GM12878 (cell line): ENCODE measurements around the gene MRPL37. TPM values are rescaled to one million over a fixed set of nuclear protein-coding genes. Genes with fewer than 3 reads are reported as not detected.

Experiments used
- ATAC-seq: fragments of 200-7000 bp; cut with Tn5 transposase; 3 replicates; pipeline ENCODE4 v1.9.1; 2020; ENCODE audit warnings: mild to moderate bottlenecking, moderate library complexity
- BruUV-seq: library from RNA; stranded (reverse); fragments of 400-500 nt; replicated peaks from 2 replicates; lab custom pipeline; 2021; lab: Mats Ljungman, UMichigan
- CTCF ChIA-PET: fragments of 300-600 bp; sonication (Branson Sonifier 250); formaldehyde crosslinking; extraction: SDS; loops from one replicate; lab custom pipeline; 2021; ENCODE audit warnings: inconsistent platforms; lab: Yijun Ruan, JAX
- POLR2A ChIA-PET: fragments of 350-600 bp; formaldehyde crosslinking; extraction: SDS; loops from one replicate; lab custom pipeline; 2021; ENCODE audit warnings: inconsistent platforms; lab: Charles Lee
- RAD21 ChIA-PET: fragments of 300-600 bp; sonication (Branson Sonifier 250); formaldehyde crosslinking; loops from one replicate; lab custom pipeline; 2023; ENCODE audit warnings: antibody characterized with exemption; ENCODE audit not compliant: unreplicated experiment; lab: Charles Lee
- SMC1A ChIA-PET: fragments of 300-600 bp; sonication (Branson Sonifier 250); formaldehyde crosslinking; loops from one replicate; lab custom pipeline; 2023; ENCODE audit not compliant: unreplicated experiment, uncharacterized antibody; lab: Charles Lee
- DNase-seq: peaks from one replicate; pipeline ENCODE4 v3.0.0-alpha.2; 2011; ENCODE audit warnings: low read depth, low spot score
- FAIRE-seq: peaks from 3 replicates; lab custom pipeline; 2011; peaks lifted over from hg19 to GRCh38; lab: Jason Lieb, UNC
- H2AFZ ChIP-seq: 2 replicates; pipeline ENCODE4 v1.6.0; 2011; ENCODE audit warnings: low read depth, low read length, control low read depth; ENCODE audit not compliant: control insufficient read depth
- H3K27ac ChIP-seq: 2 replicates; pipeline ENCODE4 v1.5.1; 2011; ENCODE audit warnings: control low read depth; ENCODE audit not compliant: control insufficient read depth, insufficient read depth
- H3K27me3 ChIP-seq, 2 experiments: replicated peaks in 1 of 2; 2 replicates each; pipeline versions ENCODE4 v1.6.0 to v1.6.1; 2011; ENCODE audit warnings: low read length in 1 of 2; ENCODE audit not compliant: control insufficient read depth in 2 of 2, insufficient read depth in 2 of 2
- H3K36me3 ChIP-seq, 2 experiments: 2 replicates each; pipeline ENCODE4 v1.5.1; 2011; ENCODE audit warnings: low read length in 1 of 2; ENCODE audit not compliant: control insufficient read depth in 2 of 2, insufficient read depth in 2 of 2
- H3K4me1 ChIP-seq: 2 replicates; pipeline ENCODE4 v1.6.1; 2011; ENCODE audit warnings: mild to moderate bottlenecking, low read length, moderate library complexity, mixed read lengths; ENCODE audit not compliant: control insufficient read depth, insufficient read depth
- H3K4me2 ChIP-seq: 2 replicates; pipeline ENCODE4 v1.6.0; 2011; ENCODE audit warnings: control low read depth; ENCODE audit not compliant: control insufficient read depth, insufficient read depth
- H3K4me3 ChIP-seq: fragments of 200-600 bp; sonication (generic); 2 replicates; pipeline ENCODE4 v1.5.1; 2016
- H3K79me2 ChIP-seq: 2 replicates; pipeline ENCODE4 v1.6.0; 2011; ENCODE audit warnings: low read length; ENCODE audit not compliant: control insufficient read depth, insufficient read depth
- H3K9ac ChIP-seq: 2 replicates; pipeline ENCODE4 v1.8.0; 2011; ENCODE audit warnings: low read length, control low read depth, mixed read lengths; ENCODE audit not compliant: control insufficient read depth, insufficient read depth
- H3K9me3 ChIP-seq: replicated peaks from 3 replicates; pipeline ENCODE4 v1.5.1; 2011; ENCODE audit warnings: mild to moderate bottlenecking, low read length; ENCODE audit not compliant: control insufficient read depth, insufficient read depth
- H4K20me1 ChIP-seq: 2 replicates; pipeline ENCODE4 v1.6.0; 2011; ENCODE audit not compliant: control insufficient read depth, insufficient read depth
- LARP7 ChIP-seq: fragments of 450-650 bp; IDR thresholded peaks from 2 replicates; pipeline ENCODE4 v1.6.1; 2017; ENCODE audit warnings: mild to moderate bottlenecking
- RFX5 ChIP-seq: IDR thresholded peaks from 2 replicates; pipeline ENCODE4 v1.6.1; 2011; ENCODE audit warnings: low read depth, low read length, improper control_type of control experiment
- ZZZ3 ChIP-seq: IDR thresholded peaks from 2 replicates; pipeline ENCODE4 v1.6.1; 2011; ENCODE audit warnings: low read depth; ENCODE audit not compliant: control insufficient read depth, insufficient read length
- WGBS: methylation state at CpG from one replicate; pipeline ENCODE4 v1.1.6; 2016; ENCODE audit warnings: low lambda C conversion rate; ENCODE audit not compliant: insufficient replicate concordance, insufficient coverage; ENCODE audit errors: missing lambda C conversion rate; 5-methylcytosine and 5-hydroxymethylcytosine counted together
- in situ Hi-C: fragments of 300-500 bp; cut with MboI; formaldehyde crosslinking; loops from 9 replicates; pipeline ENCODE4 v1.14.3; 2018; ENCODE audit warnings: mixed read lengths
- intact Hi-C: fragments of 100-400 bp; cut with micrococcal nuclease; formaldehyde crosslinking; loops from one replicate; pipeline ENCODE4 v1.14.2; 2022; ENCODE audit not compliant: unreplicated experiment
- polyA plus RNA-seq, 11 experiments: library from polyadenylated mRNA; depleted of rRNA in 4 of 11; unstranded in 6 of 11; stranded (reverse) in 5 of 11; fragments of >200 nt; fragmentation: Nextera tagmentation in 4 of 11; fragmentation: Illumina TruSeq in 1 of 11; extraction: Ambion mirVana in 4 of 11; extraction: Trizol in 1 of 11; gene quantifications; 1 replicate in 1 of 11; 2 replicates in 10 of 11; pipeline versions ENCODE4 v1.2.1 to v1.2.3, GENCODE V29; 2011 to 2016; ENCODE audit warnings: inconsistent platforms in 2 of 11, missing spikeins in 2 of 11, low read depth in 1 of 11
- total RNA-seq, 4 experiments: library from RNA; depleted of rRNA in 3 of 4; stranded (reverse); fragments of >200 nt in 3 of 4; fragmentation: Illumina TruSeq in 1 of 4; extraction: Trizol in 1 of 4; gene quantifications; 2 replicates each; pipeline versions ENCODE4 v1.2.1 to v1.2.3, GENCODE V29; 2013 to 2021
- TF ChIP-seq, protein P1 (sequence below): IDR thresholded peaks from 2 replicates; pipeline ENCODE4 v1.6.1; 2012; ENCODE audit warnings: low read depth, low read length, improper control_type of control experiment
- TF ChIP-seq, protein P2 (sequence below): fragments of 450-650 bp; IDR thresholded peaks from 2 replicates; pipeline ENCODE4 v1.6.1; 2017; ENCODE audit warnings: mild to moderate bottlenecking, moderate library complexity
- TF ChIP-seq, protein P3 (sequence below): fragments of 450-650 bp; conservative IDR thresholded peaks from 2 replicates; pipeline ENCODE4 v1.6.1; 2017; ENCODE audit warnings: mild to moderate bottlenecking, moderate library complexity

The MRPL37 gene
- total and polyA plus RNA-seq, 10 of the 15 experiments (the other 5 are each of a cell fraction or from before 2014, with no cell fraction given), result 41.4 to 217 (median 159) TPM

DNA sequence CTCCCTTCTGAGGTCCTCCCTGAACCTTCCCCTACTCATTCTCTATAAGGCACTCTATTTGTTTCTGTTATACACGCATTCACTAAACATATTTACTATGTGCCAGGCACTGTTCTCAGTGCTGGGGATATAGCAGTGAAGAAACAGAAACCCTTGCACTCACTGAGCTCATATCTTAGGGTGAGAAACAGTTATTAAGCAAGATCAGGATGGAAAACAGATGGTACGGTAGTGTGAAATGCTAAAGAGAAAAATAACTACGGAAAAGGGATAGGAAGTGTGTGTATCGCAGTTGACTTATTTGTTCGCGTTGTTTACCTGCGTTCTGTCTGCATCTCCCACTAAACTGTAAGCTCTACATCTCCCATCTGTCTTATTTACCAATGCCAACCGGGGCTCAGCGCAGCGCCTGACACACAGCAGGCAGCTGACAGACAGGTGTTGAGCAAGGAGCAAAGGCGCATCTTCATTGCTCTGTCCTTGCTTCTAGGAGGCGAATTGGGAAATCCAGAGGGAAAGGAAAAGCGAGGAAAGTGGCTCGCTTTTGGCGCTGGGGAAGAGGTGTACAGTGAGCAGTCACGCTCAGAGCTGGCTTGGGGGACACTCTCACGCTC is 709 bp upstream of the MRPL37 start:
- ChIA-PET RAD21 (interaction anchor here (0.5 to 2.3 kb wide), 7 partner anchors 18 to 290 kb away, joined by 3 to 9 read pairs (median 4); partner anchors contain the start of gene IFT25), CTCF (interaction anchor here (2.6 to 3.5 kb wide), 2 partner anchors 17 to 290 kb away, joined by 12 to 16 read pairs; no protein-coding TSS in a partner anchor), SMC1A (interaction anchor here (0.7 to 1.6 kb wide), 3 partner anchors 9 to 18 kb away, joined by 3 to 4 read pairs (median 3); no protein-coding TSS in a partner anchor), POLR2A (interaction anchor here (0.6 to 1.1 kb wide), 6 partner anchors 9 to 290 kb away, joined by 3 to 9 read pairs (median 4); partner anchors contain the start of genes IFT25 and SSBP3)
- WGBS, result 26% methylated on average over 17 of the region's 17 CpGs
- FAIRE-seq (no peak), ATAC-seq (peak; percentile 4), DNase-seq (no peak)
- Histone ChIP-seq H3K79me2 (peaks cover 41% of the 10 kb centered on the region), H3K4me2 (peak overlapping the region; percentile 92), H2AFZ (peak overlapping the region; percentile 92), H3K4me3 (peak overlapping the region; percentile 88), H3K27ac (peak overlapping the region; percentile 29), H3K4me1 (0 out of 2 replicates have a peak, but pooled peaks cover 5% of the 10 kb centered on the region), H4K20me1 (no peaks in the 10 kb centered on the region), H3K9ac (peak overlapping the region; percentile 78), H3K9me3 (no peaks in the 10 kb centered on the region), H3K36me3 (peaks cover 0 to 8% of the 10 kb centered on the region in 2 experiments; a peak in 3 of 4 replicates), H3K27me3 (no peaks in the 10 kb centered on the region)
- TF ChIP-seq ZZZ3 (no peak), RFX5 (no peak), LARP7 (peak; percentile 56; the same call in 1 of the 2 replicates)
- TF ChIP-seq, protein P1, sequence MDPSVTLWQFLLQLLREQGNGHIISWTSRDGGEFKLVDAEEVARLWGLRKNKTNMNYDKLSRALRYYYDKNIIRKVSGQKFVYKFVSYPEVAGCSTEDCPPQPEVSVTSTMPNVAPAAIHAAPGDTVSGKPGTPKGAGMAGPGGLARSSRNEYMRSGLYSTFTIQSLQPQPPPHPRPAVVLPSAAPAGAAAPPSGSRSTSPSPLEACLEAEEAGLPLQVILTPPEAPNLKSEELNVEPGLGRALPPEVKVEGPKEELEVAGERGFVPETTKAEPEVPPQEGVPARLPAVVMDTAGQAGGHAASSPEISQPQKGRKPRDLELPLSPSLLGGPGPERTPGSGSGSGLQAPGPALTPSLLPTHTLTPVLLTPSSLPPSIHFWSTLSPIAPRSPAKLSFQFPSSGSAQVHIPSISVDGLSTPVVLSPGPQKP, result no peak
- TF ChIP-seq, protein P2, sequence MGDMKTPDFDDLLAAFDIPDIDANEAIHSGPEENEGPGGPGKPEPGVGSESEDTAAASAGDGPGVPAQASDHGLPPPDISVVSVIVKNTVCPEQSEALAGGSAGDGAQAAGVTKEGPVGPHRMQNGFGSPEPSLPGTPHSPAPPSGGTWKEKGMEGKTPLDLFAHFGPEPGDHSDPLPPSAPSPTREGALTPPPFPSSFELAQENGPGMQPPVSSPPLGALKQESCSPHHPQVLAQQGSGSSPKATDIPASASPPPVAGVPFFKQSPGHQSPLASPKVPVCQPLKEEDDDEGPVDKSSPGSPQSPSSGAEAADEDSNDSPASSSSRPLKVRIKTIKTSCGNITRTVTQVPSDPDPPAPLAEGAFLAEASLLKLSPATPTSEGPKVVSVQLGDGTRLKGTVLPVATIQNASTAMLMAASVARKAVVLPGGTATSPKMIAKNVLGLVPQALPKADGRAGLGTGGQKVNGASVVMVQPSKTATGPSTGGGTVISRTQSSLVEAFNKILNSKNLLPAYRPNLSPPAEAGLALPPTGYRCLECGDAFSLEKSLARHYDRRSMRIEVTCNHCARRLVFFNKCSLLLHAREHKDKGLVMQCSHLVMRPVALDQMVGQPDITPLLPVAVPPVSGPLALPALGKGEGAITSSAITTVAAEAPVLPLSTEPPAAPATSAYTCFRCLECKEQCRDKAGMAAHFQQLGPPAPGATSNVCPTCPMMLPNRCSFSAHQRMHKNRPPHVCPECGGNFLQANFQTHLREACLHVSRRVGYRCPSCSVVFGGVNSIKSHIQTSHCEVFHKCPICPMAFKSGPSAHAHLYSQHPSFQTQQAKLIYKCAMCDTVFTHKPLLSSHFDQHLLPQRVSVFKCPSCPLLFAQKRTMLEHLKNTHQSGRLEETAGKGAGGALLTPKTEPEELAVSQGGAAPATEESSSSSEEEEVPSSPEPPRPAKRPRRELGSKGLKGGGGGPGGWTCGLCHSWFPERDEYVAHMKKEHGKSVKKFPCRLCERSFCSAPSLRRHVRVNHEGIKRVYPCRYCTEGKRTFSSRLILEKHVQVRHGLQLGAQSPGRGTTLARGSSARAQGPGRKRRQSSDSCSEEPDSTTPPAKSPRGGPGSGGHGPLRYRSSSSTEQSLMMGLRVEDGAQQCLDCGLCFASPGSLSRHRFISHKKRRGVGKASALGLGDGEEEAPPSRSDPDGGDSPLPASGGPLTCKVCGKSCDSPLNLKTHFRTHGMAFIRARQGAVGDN, result no peak
- TF ChIP-seq, protein P3, sequence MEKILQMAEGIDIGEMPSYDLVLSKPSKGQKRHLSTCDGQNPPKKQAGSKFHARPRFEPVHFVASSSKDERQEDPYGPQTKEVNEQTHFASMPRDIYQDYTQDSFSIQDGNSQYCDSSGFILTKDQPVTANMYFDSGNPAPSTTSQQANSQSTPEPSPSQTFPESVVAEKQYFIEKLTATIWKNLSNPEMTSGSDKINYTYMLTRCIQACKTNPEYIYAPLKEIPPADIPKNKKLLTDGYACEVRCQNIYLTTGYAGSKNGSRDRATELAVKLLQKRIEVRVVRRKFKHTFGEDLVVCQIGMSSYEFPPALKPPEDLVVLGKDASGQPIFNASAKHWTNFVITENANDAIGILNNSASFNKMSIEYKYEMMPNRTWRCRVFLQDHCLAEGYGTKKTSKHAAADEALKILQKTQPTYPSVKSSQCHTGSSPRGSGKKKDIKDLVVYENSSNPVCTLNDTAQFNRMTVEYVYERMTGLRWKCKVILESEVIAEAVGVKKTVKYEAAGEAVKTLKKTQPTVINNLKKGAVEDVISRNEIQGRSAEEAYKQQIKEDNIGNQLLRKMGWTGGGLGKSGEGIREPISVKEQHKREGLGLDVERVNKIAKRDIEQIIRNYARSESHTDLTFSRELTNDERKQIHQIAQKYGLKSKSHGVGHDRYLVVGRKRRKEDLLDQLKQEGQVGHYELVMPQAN, result 0 out of 2 replicates have a peak, but pooled peaks have one; percentile 15
- in situ Hi-C loops (no loop called here), intact Hi-C loops (no loop called here)
- BruUV-seq, result TSS peak; percentile 90
